Testis (tissue), 3 donors: ENCODE results near the gene SENP1. TPM values are rescaled to one million over a fixed set of nuclear protein-coding genes. Genes with fewer than 3 reads are reported as not detected.

Experiments
- DNase-seq: peaks from one replicate; pipeline ENCODE4 v3.0.0-alpha.2; 2019
- H3K27ac ChIP-seq, 2 donors: fragments of 200-600 bp; sonication (generic); one replicate each; pipeline ENCODE4 v1.5.1; 2019
- H3K27me3 ChIP-seq: fragments of 200-600 bp; sonication (generic); one replicate; pipeline ENCODE4 v1.5.1; 2019
- H3K36me3 ChIP-seq: fragments of 200-600 bp; sonication (generic); one replicate; pipeline ENCODE4 v1.5.1; 2017; ENCODE audit warnings: low read depth; ENCODE audit errors: missing control alignments
- H3K4me1 ChIP-seq: fragments of 200-600 bp; sonication (generic); one replicate; pipeline ENCODE4 v1.5.1; 2019
- H3K4me3 ChIP-seq, 2 donors: fragments of 200-600 bp; sonication (generic); one replicate each; pipeline ENCODE4 v1.5.1; 2017 to 2019
- H3K9me3 ChIP-seq: fragments of 200-600 bp; sonication (generic); one replicate; pipeline ENCODE4 v1.5.1; 2017
- CTCF ChIP-seq, 3 experiments: fragments of 450-650 bp in 2 of 3; fragments of 200-600 bp in 1 of 3; sonication (generic) in 1 of 3; IDR thresholded peaks; one replicate each; pipeline ENCODE4 v1.5.1; 2016 to 2019; ENCODE audit warnings: antibody characterized with exemption in 3 of 3, mild to moderate bottlenecking in 2 of 3, moderate library complexity in 1 of 3
- POLR2A ChIP-seq: fragments of 450-650 bp; IDR thresholded peaks from one replicate; pipeline ENCODE4 v1.6.1; 2017; ENCODE audit warnings: antibody characterized with exemption, mild to moderate bottlenecking, moderate library complexity
- WGBS, 2 donors: methylation state at CpG; one replicate each; pipeline ENCODE4 v1.1.5; 2018; 5-methylcytosine and 5-hydroxymethylcytosine counted together
- intact Hi-C: fragments of 100-400 bp; cut with DNase I; formaldehyde crosslinking; loops from one replicate; pipeline ENCODE4 v1.15.1; 2023; ENCODE audit warnings: low total_unique reads
- polyA plus RNA-seq: library from polyadenylated mRNA; stranded (reverse); fragments of 350-450 nt; fragmentation: Illumina TruSeq; extraction: RNeasy Lipid Tissue Mini Kit (QIAGEN cat#74804); gene quantifications from one replicate; pipeline ENCODE4 v1.2.3, GENCODE V29; 2014; ENCODE audit warnings: low read depth, low replicate concordance; ENCODE audit not compliant: insufficient read depth
- total RNA-seq, 2 donors: library from RNA; depleted of rRNA; stranded (reverse); fragments of >200 nt; gene quantifications; one replicate each; pipeline ENCODE4 v1.2.3, GENCODE V29; 2016

Gene SENP1
- total and polyA plus RNA-seq, 3 donors from 2014 or later: 84.2 to 148 (median 105) TPM

- DNase-seq: no peak
- H3K27me3 ChIP-seq: no peaks in the 10 kb centered on the region
- no peak overlapping the region for H3K4me3 ChIP-seq
- no peaks in the 10 kb centered on the region for H3K36me3 ChIP-seq
- no peak for TF ChIP-seq CTCF (IDR thresholded peaks at IDR 0.05)
- TF ChIP-seq POLR2A: no peak
- intact Hi-C loops: no loop called here
- WGBS, 2 donors: 97 to 100% methylated on average over 1 of the region's 1 CpG
- H3K9me3 ChIP-seq: no peaks in the 10 kb centered on the region
- no peaks in the 10 kb centered on the region for H3K4me1 ChIP-seq
- H3K27ac ChIP-seq: no peak overlapping the region
Observed at GRCh38 chr12:48070033-48070432, 35.8 kb downstream of the SENP1 start.

- H3K27me3 ChIP-seq: no peaks in the 10 kb centered on the region
- no peak overlapping the region for H3K4me3 ChIP-seq
- H3K27ac ChIP-seq: no peak overlapping the region
- intact Hi-C loops: no loop called here
- no peaks in the 10 kb centered on the region for H3K9me3 ChIP-seq
- WGBS, 2 donors: 93 to 100% methylated on average over 1 of the region's 1 CpG
- H3K36me3 ChIP-seq: no peaks in the 10 kb centered on the region
- H3K4me1 ChIP-seq: no peaks in the 10 kb centered on the region
- DNase-seq: no peak
- TF ChIP-seq POLR2A: no peak
- TF ChIP-seq CTCF (IDR thresholded peaks at IDR 0.05): no peak
Observed at GRCh38 chr12:48069241-48069640, 36.6 kb downstream of the SENP1 start.

- DNase-seq: no peak
- no peaks in the 10 kb centered on the region for H3K27me3 ChIP-seq
- WGBS, 2 donors: 76% methylated on average over 2 of the region's 2 CpGs
- H3K4me1 ChIP-seq: no peaks in the 10 kb centered on the region
- intact Hi-C loops: no loop called here
- TF ChIP-seq CTCF (IDR thresholded peaks at IDR 0.05) (no peak), POLR2A (no peak)
- H3K9me3 ChIP-seq: no peaks in the 10 kb centered on the region
- no peak overlapping the region for H3K4me3 ChIP-seq
- H3K36me3 ChIP-seq: no peaks in the 10 kb centered on the region
- H3K27ac ChIP-seq: no peak overlapping the region
Observed at GRCh38 chr12:48068457-48068856, 37.4 kb downstream of the SENP1 start.

- H3K4me3 ChIP-seq: no peak overlapping the region
- intact Hi-C loops: no loop called here
- H3K27me3 ChIP-seq: no peaks in the 10 kb centered on the region
- no peaks in the 10 kb centered on the region for H3K4me1 ChIP-seq
- H3K27ac ChIP-seq: no peak overlapping the region
- no peaks in the 10 kb centered on the region for H3K9me3 ChIP-seq
- H3K36me3 ChIP-seq: no peaks in the 10 kb centered on the region
- no peak for DNase-seq
- 87 to 93% methylated on average over 4 of the region's 4 CpGs for WGBS, 2 donors
- TF ChIP-seq POLR2A (no peak), CTCF (IDR thresholded peaks at IDR 0.05) (no peak)
Observed at GRCh38 chr12:48067250-48067938, 38.5 kb downstream of the SENP1 start.

GRCh38 chr12:48065041-48065440, 40.8 kb downstream of the SENP1 start:
- intact Hi-C loops: no loop called here
- Histone ChIP-seq H3K27ac (no peak overlapping the region), H3K4me3 (no peak overlapping the region), H3K36me3 (no peaks in the 10 kb centered on the region), H3K4me1 (no peaks in the 10 kb centered on the region), H3K9me3 (no peaks in the 10 kb centered on the region), H3K27me3 (no peaks in the 10 kb centered on the region)
- DNase-seq: no peak
- 73 to 80% methylated on average over 5 of the region's 5 CpGs for WGBS, 2 donors
- TF ChIP-seq CTCF (IDR thresholded peaks at IDR 0.05) (no peak), POLR2A (no peak)
